ENCODE results near the gene DBR1.

DBR1 gene

GRCh38 chr3:138135146-138135832 is 39.4 kb downstream of the DBR1 start:
- TF ChIP-seq CTCF (IDR thresholded peaks at IDR 0.05; ENCODE audit: low read depth, low read length): no peak
- DNase-seq (ENCODE audit: extremely low read depth, low read depth): no peak

- DNase-seq (ENCODE audit: extremely low read depth, low read depth): no peak
- TF ChIP-seq CTCF (IDR thresholded peaks at IDR 0.05; ENCODE audit: low read depth, low read length): no peak
Observed at GRCh38 chr3:138132239-138132638, 42.5 kb downstream of the DBR1 start, which contains the start of gene A4GNT. A4GNT (minus strand) TSS chr3:138132390; CDS start chr3:138131256, 1,134 bp downstream.

DNA sequence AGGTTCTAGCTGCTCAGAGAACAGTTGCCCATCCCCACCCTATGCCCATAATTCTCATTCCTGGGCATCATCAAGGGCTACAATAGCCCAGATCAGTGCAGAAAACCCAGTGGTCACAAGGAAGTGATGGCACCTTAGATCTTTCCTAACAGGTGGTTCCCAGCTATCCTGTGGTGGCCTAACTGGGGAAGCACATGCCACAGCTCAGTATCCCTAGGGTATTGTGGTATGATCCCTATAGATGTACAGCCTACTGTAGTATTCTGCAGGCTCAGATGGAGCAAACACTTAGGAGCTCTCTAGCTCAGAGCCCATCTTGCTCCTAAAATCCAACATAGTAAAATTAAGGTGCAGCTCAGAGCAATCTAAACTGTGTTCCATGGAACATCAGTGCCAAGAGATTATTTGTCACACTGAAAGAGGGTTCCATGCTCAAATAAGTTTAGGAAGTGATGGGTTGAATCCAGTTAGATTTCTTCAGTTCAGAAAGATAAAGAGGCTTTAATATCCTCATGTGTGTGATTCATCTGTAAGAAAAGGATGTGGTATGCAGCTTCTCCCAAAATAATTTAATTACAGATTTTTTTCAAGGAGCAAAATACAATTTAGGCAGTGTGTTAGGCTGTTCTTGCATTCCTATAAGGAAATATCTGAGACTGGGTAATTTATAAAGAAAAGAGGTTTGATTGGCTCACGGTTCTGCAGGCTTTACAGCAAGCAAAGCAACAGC is 46.9 kb downstream of the DBR1 start:
- DNase-seq (ENCODE audit: extremely low read depth, low read depth): no peak
- TF ChIP-seq CTCF (IDR thresholded peaks at IDR 0.05; ENCODE audit: low read depth, low read length): no peak

GRCh38 chr3:138125548-138126221 is 49.0 kb downstream of the DBR1 start:
- no peak for DNase-seq (ENCODE audit: extremely low read depth, low read depth)
- TF ChIP-seq CTCF (IDR thresholded peaks at IDR 0.05; ENCODE audit: low read depth, low read length): no peak

DNA sequence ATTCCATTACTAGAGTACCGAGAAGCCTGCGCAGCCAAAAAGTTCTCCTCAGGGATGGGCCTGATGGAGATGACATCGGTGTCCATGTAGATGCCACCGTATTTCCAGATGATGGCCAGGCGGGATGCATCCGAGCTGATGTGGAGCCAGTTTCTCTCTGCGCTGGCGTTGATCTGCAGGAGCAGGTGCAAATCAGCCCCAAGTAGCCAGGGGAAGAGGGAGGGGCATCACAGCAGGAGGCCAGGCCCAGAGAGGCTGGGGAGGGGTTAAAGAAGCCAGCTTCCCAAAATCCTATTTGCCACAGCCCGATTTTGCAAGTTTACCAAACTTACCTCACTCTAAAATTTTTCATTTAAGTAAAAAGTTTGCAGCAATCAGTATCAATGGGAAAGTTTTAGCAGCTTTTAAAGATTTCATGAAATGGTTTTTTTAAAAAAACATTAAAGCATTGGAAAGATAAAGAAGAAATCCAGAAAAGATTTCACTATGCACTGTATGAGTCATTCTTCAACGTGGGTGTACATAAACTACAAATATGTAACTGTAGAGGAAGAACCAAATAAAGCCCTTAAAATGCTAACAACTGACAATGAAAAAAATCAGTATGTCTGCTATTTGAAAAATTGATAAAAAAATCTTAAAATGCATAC is 49.9 kb downstream of the DBR1 start:
- DNase-seq (ENCODE audit: extremely low read depth, low read depth): no peak
- TF ChIP-seq CTCF (IDR thresholded peaks at IDR 0.05; ENCODE audit: low read depth, low read length): no peak

GRCh38 chr3:138124188-138124587 is 50.5 kb downstream of the DBR1 start:
- no peak for DNase-seq (ENCODE audit: extremely low read depth, low read depth)
- TF ChIP-seq CTCF (IDR thresholded peaks at IDR 0.05; ENCODE audit: low read depth, low read length): no peak
